ENCODE measurements around the gene IGFALS.

- no peak for TF ChIP-seq CTCF (IDR thresholded peaks at IDR 0.05)
- TF ChIP-seq POLR2A (IDR thresholded peaks at IDR 0.05), result no peak
Observed at GRCh38 chr16:1754204-1754603, 39.3 kb downstream of the IGFALS start.

All from Peyer's patch (tissue), 4 donors.